ENCODE results near the gene BICC1. TPM values are rescaled to one million over a fixed set of nuclear protein-coding genes. Genes with fewer than 3 reads are reported as not detected.
A peak's percentile ranks its signal among the peaks of the same experiment; 100 is the strongest.

The BICC1 gene
- total RNA-seq, 1 experiment from 2014 or later, result 118 TPM

DNA sequence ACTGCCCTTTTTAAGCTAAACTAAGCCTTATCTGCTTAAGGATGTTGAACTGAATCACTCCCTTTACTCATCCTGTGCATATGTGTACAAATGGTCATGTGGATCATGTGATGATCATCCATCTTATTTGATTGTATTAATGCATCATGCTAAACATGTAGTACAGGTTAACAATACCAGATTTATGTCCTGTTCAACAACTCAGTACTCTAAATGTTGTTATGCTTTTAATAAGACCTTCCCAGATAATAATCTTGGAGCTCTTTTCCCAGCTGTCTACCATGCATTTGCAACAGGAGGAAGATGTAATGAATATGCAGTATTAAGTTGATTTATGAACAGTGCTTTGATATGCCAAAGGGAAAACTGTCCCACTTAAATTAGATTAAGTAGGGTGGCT lies 318.0 kb downstream of the BICC1 start:
- Mint-ChIP-seq H3K27ac (ENCODE audit: unreplicated experiment) (no peak overlapping the region), H3K4me1 (ENCODE audit: low read depth, unreplicated experiment) (peaks cover 11% of the 10 kb centered on the region), H3K4me3 (ENCODE audit: unreplicated experiment) (no peak overlapping the region), H3K9me3 (ENCODE audit: unreplicated experiment) (no peaks in the 10 kb centered on the region), H3K36me3 (ENCODE audit: insufficient read depth, unreplicated experiment) (peaks cover 71% of the 10 kb centered on the region), H3K27me3 (ENCODE audit: insufficient read depth, unreplicated experiment) (no peaks in the 10 kb centered on the region)
- H3K4me1 ChIP-seq, result no peaks in the 10 kb centered on the region
- no TSS peak for BruUV-seq (replicated peaks)
- TF ChIP-seq, protein P1, sequence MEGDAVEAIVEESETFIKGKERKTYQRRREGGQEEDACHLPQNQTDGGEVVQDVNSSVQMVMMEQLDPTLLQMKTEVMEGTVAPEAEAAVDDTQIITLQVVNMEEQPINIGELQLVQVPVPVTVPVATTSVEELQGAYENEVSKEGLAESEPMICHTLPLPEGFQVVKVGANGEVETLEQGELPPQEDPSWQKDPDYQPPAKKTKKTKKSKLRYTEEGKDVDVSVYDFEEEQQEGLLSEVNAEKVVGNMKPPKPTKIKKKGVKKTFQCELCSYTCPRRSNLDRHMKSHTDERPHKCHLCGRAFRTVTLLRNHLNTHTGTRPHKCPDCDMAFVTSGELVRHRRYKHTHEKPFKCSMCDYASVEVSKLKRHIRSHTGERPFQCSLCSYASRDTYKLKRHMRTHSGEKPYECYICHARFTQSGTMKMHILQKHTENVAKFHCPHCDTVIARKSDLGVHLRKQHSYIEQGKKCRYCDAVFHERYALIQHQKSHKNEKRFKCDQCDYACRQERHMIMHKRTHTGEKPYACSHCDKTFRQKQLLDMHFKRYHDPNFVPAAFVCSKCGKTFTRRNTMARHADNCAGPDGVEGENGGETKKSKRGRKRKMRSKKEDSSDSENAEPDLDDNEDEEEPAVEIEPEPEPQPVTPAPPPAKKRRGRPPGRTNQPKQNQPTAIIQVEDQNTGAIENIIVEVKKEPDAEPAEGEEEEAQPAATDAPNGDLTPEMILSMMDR (IDR thresholded peaks at IDR 0.05; ENCODE audit: insufficient read depth in 1 of 2, low read depth in 1 of 2, low read length in 1 of 2, severe bottlenecking in 1 of 2, unreplicated experiment in 1 of 2), result no peak
- DNase-seq, result no peak
- no peak overlapping the region for H3K4me3 ChIP-seq (ENCODE audit: low read depth, low read length)
- H3K27me3 ChIP-seq (replicated peaks; ENCODE audit: control insufficient read depth, insufficient read depth, low read length), result no peaks in the 10 kb centered on the region
- CTCF ChIA-PET, result no interaction called here
- intact Hi-C loops (cut with micrococcal nuclease; ENCODE audit: unreplicated experiment), result no loop called here
- no peaks in the 10 kb centered on the region for H3K9me3 ChIP-seq
- POLR2A ChIA-PET, result no interaction called here
- H3K36me3 ChIP-seq (ENCODE audit: control insufficient read depth, insufficient read depth, low read length), result 0 out of 2 replicates have a peak, but pooled peaks cover 2% of the 10 kb centered on the region

DNA sequence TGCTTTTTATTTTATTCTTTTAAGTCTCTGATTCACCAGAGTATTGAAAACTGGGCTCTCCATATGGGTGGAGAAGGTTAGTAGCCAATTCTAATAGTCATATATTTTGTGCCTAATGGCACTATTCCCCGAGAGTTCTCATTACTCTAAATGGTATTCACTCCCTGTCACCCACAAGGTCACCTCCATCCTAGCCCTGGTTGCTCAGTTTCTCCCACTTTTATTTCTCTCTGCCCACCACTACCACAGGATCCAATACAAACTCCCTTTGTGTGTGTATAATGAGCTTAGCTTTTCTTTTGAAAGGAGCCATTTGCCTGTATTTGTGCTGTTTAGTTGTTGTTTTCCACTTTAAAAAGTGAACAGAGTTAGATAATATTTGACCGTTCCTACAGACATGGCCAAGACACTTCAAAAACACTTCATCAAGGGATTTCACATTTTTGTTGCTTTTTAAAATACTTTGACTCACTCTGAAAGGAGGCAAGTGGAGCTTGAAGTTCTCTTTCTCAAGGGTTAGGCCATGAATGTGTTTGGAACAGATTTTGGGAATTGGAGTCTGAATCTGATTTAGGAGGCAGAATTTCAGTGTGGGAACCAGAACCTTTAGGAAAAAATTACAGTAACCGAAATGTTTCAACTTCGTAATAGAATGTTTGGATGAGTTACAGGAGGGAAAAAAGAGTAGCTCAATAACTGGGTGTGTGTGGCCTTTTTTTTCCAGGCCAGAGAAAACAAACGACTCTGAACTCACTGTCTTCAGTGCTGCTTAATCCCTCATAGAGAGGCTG lies 321.3 kb downstream of the BICC1 start:
- H3K27ac Mint-ChIP-seq (ENCODE audit: unreplicated experiment), result no peak overlapping the region
- Histone ChIP-seq H3K4me1 (no peaks in the 10 kb centered on the region), H3K4me3 (ENCODE audit: low read depth, low read length) (no peak overlapping the region), H3K9me3 (no peaks in the 10 kb centered on the region), H3K36me3 (ENCODE audit: control insufficient read depth, insufficient read depth, low read length) (no peaks in the 10 kb centered on the region), H3K27me3 (replicated peaks; ENCODE audit: control insufficient read depth, insufficient read depth, low read length) (no peaks in the 10 kb centered on the region)
- no peak for DNase-seq
- intact Hi-C loops (cut with micrococcal nuclease; ENCODE audit: unreplicated experiment), result no loop called here
- TF ChIP-seq, protein P1 (IDR thresholded peaks at IDR 0.05; ENCODE audit: insufficient read depth in 1 of 2, low read depth in 1 of 2, low read length in 1 of 2, severe bottlenecking in 1 of 2, unreplicated experiment in 1 of 2), result no peak
- no peaks in the 10 kb centered on the region for H3K27me3 Mint-ChIP-seq (ENCODE audit: insufficient read depth, unreplicated experiment)
- POLR2A ChIA-PET, result no interaction called here
- H3K36me3 Mint-ChIP-seq (ENCODE audit: insufficient read depth, unreplicated experiment), result peaks cover 61% of the 10 kb centered on the region
- no peak overlapping the region for H3K4me3 Mint-ChIP-seq (ENCODE audit: unreplicated experiment)
- CTCF ChIA-PET, result no interaction called here
- H3K4me1 Mint-ChIP-seq (ENCODE audit: low read depth, unreplicated experiment), result no peaks in the 10 kb centered on the region
- BruUV-seq (replicated peaks), result no TSS peak
- H3K9me3 Mint-ChIP-seq (ENCODE audit: unreplicated experiment), result no peaks in the 10 kb centered on the region

DNA sequence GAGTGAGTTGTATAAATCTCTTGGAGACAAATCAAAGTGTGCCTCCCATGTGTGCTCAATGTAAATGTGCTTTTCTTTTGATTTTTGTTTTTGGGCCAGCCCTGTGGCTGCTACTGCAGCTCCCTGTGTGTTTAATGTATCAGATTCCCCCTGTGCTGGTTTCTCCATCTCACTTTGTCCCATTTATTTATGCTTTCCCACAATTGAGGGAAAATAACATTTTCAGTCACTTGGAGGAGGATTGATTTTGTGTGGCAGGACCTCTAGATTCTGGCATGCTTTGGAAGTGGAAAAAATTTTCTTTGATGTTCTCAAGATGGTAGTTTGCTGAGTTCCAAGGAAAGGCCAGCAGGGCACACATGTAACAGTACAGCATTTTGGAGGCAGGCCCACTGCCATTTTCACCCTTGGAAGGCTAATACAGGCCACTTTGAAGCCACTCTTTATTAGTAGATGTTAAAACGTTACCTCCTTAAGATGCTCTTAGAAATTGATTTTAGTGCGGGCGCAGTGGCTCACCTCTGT lies 323.6 kb downstream of the BICC1 start:
- H3K27ac Mint-ChIP-seq (ENCODE audit: unreplicated experiment), result peak overlapping the region; percentile 17
- POLR2A ChIA-PET, result no interaction called here

More for the DNA sequence above, 323.6 kb downstream of the BICC1 start:
- Mint-ChIP-seq H3K4me1 (ENCODE audit: low read depth, unreplicated experiment) (no peaks in the 10 kb centered on the region), H3K9me3 (ENCODE audit: unreplicated experiment) (no peaks in the 10 kb centered on the region), H3K27me3 (ENCODE audit: insufficient read depth, unreplicated experiment) (no peaks in the 10 kb centered on the region), H3K4me3 (ENCODE audit: unreplicated experiment) (no peak overlapping the region), H3K36me3 (ENCODE audit: insufficient read depth, unreplicated experiment) (peaks cover 41% of the 10 kb centered on the region)
- Histone ChIP-seq H3K9me3 (no peaks in the 10 kb centered on the region), H3K4me1 (no peaks in the 10 kb centered on the region), H3K4me3 (ENCODE audit: low read depth, low read length) (no peak overlapping the region), H3K36me3 (ENCODE audit: control insufficient read depth, insufficient read depth, low read length) (no peaks in the 10 kb centered on the region), H3K27me3 (replicated peaks; ENCODE audit: control insufficient read depth, insufficient read depth, low read length) (no peaks in the 10 kb centered on the region)
- TF ChIP-seq, protein P1 (IDR thresholded peaks at IDR 0.05; ENCODE audit: insufficient read depth in 1 of 2, low read depth in 1 of 2, low read length in 1 of 2, severe bottlenecking in 1 of 2, unreplicated experiment in 1 of 2), result no peak
- intact Hi-C loops (cut with micrococcal nuclease; ENCODE audit: unreplicated experiment), result no loop called here
- BruUV-seq (replicated peaks), result no TSS peak
- CTCF ChIA-PET, result no interaction called here
- DNase-seq, result no peak
